NCI-H187 treated with DMSO at 0.1 percent for 48 hours (cell line): Measurements from ENCODE around the gene PAFAH1B1.

Experiments used
- DNase-seq: peaks from one replicate; lab custom pipeline; 2025; lab: John Stamatoyannopoulos, UW

PAFAH1B1 gene

DNA sequence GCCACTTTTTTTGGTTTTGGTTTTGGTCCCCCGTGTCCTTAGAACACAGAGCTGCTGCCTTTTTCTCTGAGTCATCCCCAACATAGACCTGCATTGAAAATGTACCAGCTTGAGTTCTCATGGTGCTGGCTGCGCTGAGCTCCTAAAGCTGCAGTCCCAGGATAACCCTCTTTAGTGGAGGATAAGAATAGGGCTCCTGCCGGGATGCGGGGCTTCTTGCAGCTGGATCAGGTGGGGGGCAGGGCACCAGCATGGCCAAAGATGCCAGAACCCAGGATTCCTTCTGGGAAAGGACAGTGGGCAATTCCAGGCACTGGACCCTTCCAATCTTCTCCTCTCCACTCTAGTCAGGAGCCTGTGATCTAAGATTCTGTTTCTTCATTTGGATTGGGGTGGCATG, 126.4 kb downstream of the PAFAH1B1 start:
- DNase-seq: no peak

DNA sequence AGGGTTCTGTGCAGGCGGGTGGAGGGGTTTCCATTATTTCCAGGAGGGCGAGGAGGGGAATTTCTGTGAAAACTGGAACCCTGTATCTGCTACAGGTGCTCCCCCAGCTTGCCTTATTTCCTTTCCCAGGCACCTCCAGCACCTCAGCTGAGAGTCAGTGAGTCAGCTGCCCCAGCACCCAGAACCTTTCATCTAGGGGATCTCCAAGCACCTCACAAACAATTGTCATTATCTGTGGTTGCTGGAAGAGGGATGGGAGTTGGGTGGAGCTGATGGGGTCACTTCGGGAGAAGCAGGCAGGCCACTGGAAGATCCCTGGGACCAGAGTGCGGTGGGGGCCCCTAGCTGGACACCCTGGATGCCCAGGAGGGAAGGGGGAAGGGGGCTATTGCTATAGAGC, 128.1 kb downstream of the PAFAH1B1 start:
- no peak for DNase-seq

DNA sequence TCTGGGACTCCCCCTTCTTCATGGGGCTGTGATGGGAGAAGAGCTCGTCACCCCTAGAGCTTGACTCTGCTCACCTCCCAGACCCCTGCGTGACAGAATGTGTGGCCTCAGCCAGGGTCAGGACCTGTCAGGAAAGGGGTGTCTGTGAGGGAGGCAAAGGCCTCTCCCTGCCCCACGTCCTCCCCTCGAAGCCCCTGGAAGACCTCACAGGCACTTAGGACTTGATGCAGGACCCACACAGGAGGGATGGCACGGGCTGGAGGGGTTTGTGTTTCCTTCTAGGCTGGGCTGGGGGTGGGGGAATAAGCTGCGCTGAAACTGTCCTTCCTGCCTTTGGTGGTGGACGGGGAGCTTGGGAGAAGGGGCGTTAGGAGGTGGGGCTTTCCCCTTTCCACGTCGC, 129.2 kb downstream of the PAFAH1B1 start:
- no peak for DNase-seq

DNA sequence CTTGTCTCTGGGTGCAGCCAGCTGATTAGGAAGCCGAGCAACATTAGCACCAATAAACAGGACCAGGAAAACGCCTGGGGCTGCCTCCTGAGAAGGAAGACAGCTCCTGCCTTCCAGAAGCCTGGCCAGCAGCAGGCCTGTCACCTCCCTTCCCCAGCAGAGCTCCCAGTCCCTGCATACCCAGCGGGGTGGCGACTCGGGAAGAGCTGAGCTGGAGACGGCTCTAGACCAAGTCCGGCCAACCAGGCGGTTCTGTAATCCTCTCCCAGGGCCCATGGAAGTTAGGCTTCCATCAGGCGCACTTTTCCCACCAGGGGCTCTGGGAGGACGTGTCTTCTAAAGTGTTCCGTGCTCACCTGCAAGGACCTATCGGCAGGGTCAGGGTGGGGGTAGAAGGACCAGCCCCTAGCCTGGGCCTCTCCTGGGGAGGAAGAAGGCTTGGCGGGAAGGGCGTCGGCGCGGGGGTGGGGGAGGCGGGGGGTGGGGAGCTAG, 130.1 kb downstream of the PAFAH1B1 start:
- DNase-seq: no peak

DNA sequence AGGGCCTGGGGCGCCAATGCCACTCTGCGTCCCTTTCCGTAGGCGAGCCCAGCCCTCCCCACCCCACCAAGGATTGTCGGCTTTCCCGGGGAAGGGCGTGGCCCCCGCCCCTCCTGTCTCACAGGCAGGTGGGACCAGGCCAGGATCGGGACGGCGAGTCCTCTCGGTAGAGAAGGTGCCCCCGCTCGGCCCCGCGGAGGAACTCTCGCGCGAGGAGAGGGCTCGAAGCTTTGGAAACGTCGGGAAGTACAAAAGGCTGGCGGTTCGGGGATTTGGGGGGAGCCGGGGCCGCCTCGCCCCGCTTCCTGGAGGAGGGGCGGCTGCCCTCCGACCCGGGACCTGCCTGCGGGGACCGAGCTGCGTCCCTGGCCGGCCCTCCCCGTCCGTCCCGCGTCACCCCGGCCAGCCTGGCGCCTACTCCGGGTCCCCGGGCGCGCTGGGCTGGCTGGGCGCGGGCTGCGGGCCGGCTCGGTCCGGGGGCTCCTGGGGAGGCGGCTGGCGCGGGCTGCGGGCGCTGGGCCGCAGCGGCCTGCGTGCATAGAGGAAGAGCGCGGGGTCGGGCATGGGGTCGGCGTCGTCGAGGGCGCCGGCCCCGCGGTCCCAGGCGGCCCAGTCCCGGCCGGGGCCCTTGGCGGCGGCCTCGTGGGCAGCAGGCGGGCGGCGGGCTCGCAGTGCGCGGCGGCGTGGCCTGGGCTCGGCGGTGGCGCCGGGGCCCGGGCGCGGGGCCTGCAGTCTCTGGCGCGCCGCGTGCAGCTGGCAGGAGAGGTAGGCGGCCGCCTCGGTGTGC, 130.7 kb downstream of the PAFAH1B1 start:
- DNase-seq: no peak

DNA sequence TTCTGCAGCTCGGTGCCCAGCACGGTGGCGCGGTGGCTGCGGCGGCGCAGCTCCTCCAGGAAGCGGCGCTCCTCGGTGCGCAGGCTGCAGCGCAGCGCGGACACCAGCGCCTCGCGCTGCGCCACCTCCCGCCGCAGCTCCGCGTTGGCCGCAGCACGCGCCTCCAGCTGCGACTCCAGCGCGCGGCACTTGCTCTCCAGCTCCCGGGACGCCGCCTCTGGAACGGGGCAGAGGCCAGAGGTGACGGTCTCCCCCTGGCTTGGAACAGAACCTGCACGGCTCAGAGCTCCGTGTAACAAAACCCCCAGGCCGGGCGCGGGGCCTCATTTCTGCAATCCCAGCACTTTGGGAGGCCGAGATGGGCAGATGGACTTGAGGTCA, 131.3 kb downstream of the PAFAH1B1 start:
- DNase-seq: no peak

DNA sequence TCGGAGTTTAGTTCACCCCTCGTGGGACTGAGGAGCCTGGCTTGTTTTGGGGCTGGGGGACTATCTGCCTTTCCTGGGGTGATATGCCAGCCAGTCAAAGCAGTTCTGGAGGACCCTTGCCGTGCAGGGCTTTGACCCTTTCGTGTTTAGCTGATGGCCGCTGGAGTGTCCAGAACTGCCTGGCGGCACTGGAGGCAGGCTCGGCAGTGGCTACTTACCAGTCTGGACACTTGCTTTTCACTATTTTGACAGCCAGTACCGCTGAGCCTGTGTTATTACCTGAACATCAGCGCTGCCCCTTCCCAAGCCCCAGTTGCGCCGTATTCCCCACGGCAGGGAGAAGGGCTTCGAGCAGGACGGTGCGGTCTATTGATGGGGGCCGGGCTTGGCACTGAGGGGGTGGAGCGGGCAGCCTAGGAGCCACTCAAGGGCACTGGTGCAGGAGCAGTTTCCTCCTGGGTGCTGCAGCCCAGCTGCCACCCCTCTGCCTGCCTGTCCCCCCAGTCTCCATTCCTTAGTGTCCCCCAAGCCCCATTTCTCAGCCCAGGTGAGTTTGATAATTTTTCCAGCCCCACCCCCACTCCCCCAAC, 137.4 kb downstream of the PAFAH1B1 start:
- DNase-seq: no peak

DNA sequence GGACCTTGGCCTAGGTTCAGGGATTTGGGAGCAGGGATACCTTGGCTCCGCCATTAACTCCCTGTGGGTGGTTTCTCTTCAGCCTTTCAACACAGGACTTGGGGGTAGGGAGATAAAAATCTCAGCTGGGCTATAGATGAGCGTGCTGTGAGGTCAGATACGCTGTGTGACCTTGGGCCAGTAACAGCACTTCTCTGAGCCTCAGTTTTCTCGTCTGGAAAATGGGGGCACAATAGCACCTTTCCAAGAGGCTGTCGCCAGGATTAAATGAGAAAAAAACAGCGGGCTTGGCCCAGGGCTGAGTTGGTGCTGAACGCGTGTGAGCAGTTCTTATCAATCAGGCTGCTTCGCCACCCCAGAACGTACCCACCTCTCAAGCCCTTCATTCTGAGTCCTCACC, 138.4 kb downstream of the PAFAH1B1 start:
- no peak for DNase-seq

DNA sequence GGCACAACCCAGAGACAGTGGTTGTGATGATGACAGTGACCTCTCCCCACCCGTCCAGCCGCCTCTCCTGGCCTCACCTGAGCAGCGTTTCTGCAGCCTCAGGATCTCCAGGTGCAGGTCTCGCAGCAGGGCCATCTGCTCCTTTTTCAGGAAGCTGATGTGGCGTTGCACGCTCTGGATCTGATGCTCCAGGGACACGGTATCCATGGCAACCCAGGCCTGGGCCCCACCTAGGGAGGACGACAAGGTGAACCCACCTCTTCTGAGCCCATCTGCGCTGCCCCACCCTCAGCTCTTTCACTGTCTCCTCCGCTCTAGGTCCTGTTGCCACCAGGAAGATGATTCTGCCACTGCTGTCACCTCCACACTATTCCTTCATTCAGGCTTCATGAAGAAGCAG, 141.5 kb downstream of the PAFAH1B1 start:
- DNase-seq: no peak
